SK-N-SH (cell line): Measurements from ENCODE around the gene CATSPERD. TPM values are rescaled to one million over a fixed set of nuclear protein-coding genes. Genes with fewer than 3 reads are reported as not detected.

ENCODE experiments used
- MXI1 ChIP-seq: IDR thresholded peaks from 2 replicates; pipeline ENCODE4 v1.6.1; 2012; ENCODE audit warnings: mild to moderate bottlenecking, low read depth, low read length, improper control_type of control experiment
- NFIC ChIP-seq: IDR thresholded peaks from 2 replicates; pipeline ENCODE4 v1.4.0; 2012; ENCODE audit warnings: borderline replicate concordance
- RAD21 ChIP-seq: IDR thresholded peaks from 2 replicates; pipeline ENCODE4 v1.6.1; 2012; ENCODE audit warnings: mild to moderate bottlenecking, low read length
- SMC3 ChIP-seq: IDR thresholded peaks from 2 replicates; pipeline ENCODE4 v1.6.1; 2012; ENCODE audit warnings: low read depth, low read length, improper control_type of control experiment
- polyA plus RNA-seq, 3 experiments: library from polyadenylated mRNA; depleted of rRNA; stranded (reverse); fragments of >200 nt; gene quantifications; 2 replicates each; pipeline ENCODE4 v1.2.3, GENCODE V29; 2012
- TF ChIP-seq, protein P1 (sequence below): fragments of 150-350 bp; IDR thresholded peaks from 2 replicates; pipeline ENCODE4 v1.6.1; 2016; ENCODE audit warnings: mild to moderate bottlenecking, low read depth, low read length
- TF ChIP-seq, protein P2 (sequence below): IDR thresholded peaks from 2 replicates; pipeline ENCODE4 v1.6.1; 2012; ENCODE audit warnings: mild to moderate bottlenecking, low read depth, low read length, moderate library complexity

Gene CATSPERD
- polyA plus RNA-seq, 1 of the 3 experiments (the other 2 are of a cell fraction): not detected

- TF ChIP-seq RAD21 (no peak), MXI1 (0 out of 2 replicates have a peak, but pooled peaks have one; percentile 8), SMC3 (no peak), NFIC (no peak)
- TF ChIP-seq, protein P1, sequence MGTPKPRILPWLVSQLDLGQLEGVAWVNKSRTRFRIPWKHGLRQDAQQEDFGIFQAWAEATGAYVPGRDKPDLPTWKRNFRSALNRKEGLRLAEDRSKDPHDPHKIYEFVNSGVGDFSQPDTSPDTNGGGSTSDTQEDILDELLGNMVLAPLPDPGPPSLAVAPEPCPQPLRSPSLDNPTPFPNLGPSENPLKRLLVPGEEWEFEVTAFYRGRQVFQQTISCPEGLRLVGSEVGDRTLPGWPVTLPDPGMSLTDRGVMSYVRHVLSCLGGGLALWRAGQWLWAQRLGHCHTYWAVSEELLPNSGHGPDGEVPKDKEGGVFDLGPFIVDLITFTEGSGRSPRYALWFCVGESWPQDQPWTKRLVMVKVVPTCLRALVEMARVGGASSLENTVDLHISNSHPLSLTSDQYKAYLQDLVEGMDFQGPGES: no peak
- TF ChIP-seq, protein P2, sequence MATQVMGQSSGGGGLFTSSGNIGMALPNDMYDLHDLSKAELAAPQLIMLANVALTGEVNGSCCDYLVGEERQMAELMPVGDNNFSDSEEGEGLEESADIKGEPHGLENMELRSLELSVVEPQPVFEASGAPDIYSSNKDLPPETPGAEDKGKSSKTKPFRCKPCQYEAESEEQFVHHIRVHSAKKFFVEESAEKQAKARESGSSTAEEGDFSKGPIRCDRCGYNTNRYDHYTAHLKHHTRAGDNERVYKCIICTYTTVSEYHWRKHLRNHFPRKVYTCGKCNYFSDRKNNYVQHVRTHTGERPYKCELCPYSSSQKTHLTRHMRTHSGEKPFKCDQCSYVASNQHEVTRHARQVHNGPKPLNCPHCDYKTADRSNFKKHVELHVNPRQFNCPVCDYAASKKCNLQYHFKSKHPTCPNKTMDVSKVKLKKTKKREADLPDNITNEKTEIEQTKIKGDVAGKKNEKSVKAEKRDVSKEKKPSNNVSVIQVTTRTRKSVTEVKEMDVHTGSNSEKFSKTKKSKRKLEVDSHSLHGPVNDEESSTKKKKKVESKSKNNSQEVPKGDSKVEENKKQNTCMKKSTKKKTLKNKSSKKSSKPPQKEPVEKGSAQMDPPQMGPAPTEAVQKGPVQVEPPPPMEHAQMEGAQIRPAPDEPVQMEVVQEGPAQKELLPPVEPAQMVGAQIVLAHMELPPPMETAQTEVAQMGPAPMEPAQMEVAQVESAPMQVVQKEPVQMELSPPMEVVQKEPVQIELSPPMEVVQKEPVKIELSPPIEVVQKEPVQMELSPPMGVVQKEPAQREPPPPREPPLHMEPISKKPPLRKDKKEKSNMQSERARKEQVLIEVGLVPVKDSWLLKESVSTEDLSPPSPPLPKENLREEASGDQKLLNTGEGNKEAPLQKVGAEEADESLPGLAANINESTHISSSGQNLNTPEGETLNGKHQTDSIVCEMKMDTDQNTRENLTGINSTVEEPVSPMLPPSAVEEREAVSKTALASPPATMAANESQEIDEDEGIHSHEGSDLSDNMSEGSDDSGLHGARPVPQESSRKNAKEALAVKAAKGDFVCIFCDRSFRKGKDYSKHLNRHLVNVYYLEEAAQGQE: 0 out of 2 replicates have a peak, but pooled peaks have one; percentile 20
Observed at GRCh38 chr19:5827891-5828660, 107.6 kb downstream of the CATSPERD start (continued).

Other genes with a start within 250 kb of the CATSPERD start
- gene TINCR, start 152.7 kb upstream of the CATSPERD start, polyA plus RNA-seq (2012; rRNA removed): 0.02 and 0.03 TPM in 2 replicates
- gene SAFB2, start 97.9 kb upstream of the CATSPERD start, polyA plus RNA-seq (2012; rRNA removed): 20.3 and 37.7 TPM in 2 replicates
- 44.4 and 90.0 TPM in 2 replicates for gene SAFB, start 97.6 kb upstream of the CATSPERD start, polyA plus RNA-seq (2012; rRNA removed)
- gene MICOS13, start 40.1 kb upstream of the CATSPERD start, polyA plus RNA-seq (2012; rRNA removed): 112 and 116 TPM in 2 replicates
- 52.0 and 53.3 TPM in 2 replicates for gene HSD11B1L, start 39.6 kb upstream of the CATSPERD start, polyA plus RNA-seq (2012; rRNA removed)
- 871 and 1,383 TPM in 2 replicates for gene RPL36, start 30.3 kb upstream of the CATSPERD start, polyA plus RNA-seq (2012; rRNA removed)
- gene LONP1, start 491 bp upstream of the CATSPERD start, polyA plus RNA-seq (2012; rRNA removed): 75.4 and 111 TPM in 2 replicates
- 0.82 and 0.91 TPM in 2 replicates for gene PRR22, start 64.1 kb downstream of the CATSPERD start, polyA plus RNA-seq (2012; rRNA removed)
- gene DUS3L, start 70.5 kb downstream of the CATSPERD start, polyA plus RNA-seq (2012; rRNA removed): 44.0 and 45.2 TPM in 2 replicates
- gene NRTN, start 84.4 kb downstream of the CATSPERD start, polyA plus RNA-seq (2012; rRNA removed): 0.54 and 0.99 TPM in 2 replicates
- gene FUT6, start 119.1 kb downstream of the CATSPERD start, polyA plus RNA-seq (2012; rRNA removed): not detected in 2 replicates
- gene FUT3, start 130.8 kb downstream of the CATSPERD start, polyA plus RNA-seq (2012; rRNA removed): not detected in 2 replicates
- not detected in 2 replicates for gene FUT5, start 149.9 kb downstream of the CATSPERD start, polyA plus RNA-seq (2012; rRNA removed)
- 386 and 534 TPM in 2 replicates for gene NDUFA11, start 183.2 kb downstream of the CATSPERD start, polyA plus RNA-seq (2012; rRNA removed)
- gene VMAC, start 184.2 kb downstream of the CATSPERD start, polyA plus RNA-seq (2012; rRNA removed): 6.5 and 9.1 TPM in 2 replicates
- 13.4 and 17.3 TPM in 2 replicates for gene CAPS, start 193.6 kb downstream of the CATSPERD start, polyA plus RNA-seq (2012; rRNA removed)